CD14-positive monocyte (primary cell): ENCODE data around the gene OCSTAMP. TPM values are rescaled to one million over a fixed set of nuclear protein-coding genes. Genes with fewer than 3 reads are reported as not detected.

Experiments used
- DNase-seq, 3 donors: peaks; one replicate each; pipeline ENCODE4 v3.0.0-alpha.2; 2011 to 2022
- H2AFZ ChIP-seq: 2 replicates; pipeline ENCODE4 v1.6.0; 2012; ENCODE audit warnings: mild to moderate bottlenecking, low read depth, low read length, inconsistent platforms; ENCODE audit not compliant: insufficient read depth, poor library complexity, severe bottlenecking
- H3K27ac ChIP-seq, 2 donors: 1 replicate in 1 of 2; 2 replicates in 1 of 2; pipeline ENCODE4 v1.5.1; 2012 to 2013; ENCODE audit warnings: low read length in 2 of 2, control low read depth in 1 of 2, inconsistent platforms in 1 of 2, low read depth in 1 of 2, mild to moderate bottlenecking in 1 of 2
- H3K27me3 ChIP-seq, 2 donors: one replicate each; pipeline versions ENCODE4 v1.6.0 to v1.6.1; 2011 to 2013; ENCODE audit warnings: low read length in 2 of 2; ENCODE audit not compliant: control insufficient read depth in 2 of 2, insufficient read depth in 2 of 2
- H3K36me3 ChIP-seq, 2 donors: replicated peaks in 1 of 2; 1 replicate in 1 of 2; 2 replicates in 1 of 2; pipeline versions ENCODE4 v1.5.1 to v1.6.1; 2012 to 2013; ENCODE audit warnings: low read length in 2 of 2, control low read depth in 1 of 2, inconsistent platforms in 1 of 2, mild to moderate bottlenecking in 1 of 2; ENCODE audit not compliant: insufficient read depth in 2 of 2, control insufficient read depth in 1 of 2
- H3K4me1 ChIP-seq, 2 donors: 1 replicate in 1 of 2; 2 replicates in 1 of 2; pipeline versions ENCODE4 v1.5.1 to v1.6.1; 2012 to 2013; ENCODE audit warnings: low read length in 2 of 2, control low read depth in 1 of 2, inconsistent platforms in 1 of 2, mild to moderate bottlenecking in 1 of 2, moderate library complexity in 1 of 2; ENCODE audit not compliant: insufficient read depth in 2 of 2, control insufficient read depth in 1 of 2
- H3K4me2 ChIP-seq: replicated peaks from 2 replicates; pipeline ENCODE3; 2012; ENCODE audit warnings: low read length, moderate library complexity, mild to moderate bottlenecking; ENCODE audit not compliant: poor library complexity, severe bottlenecking; ENCODE audit errors: extremely low read depth
- H3K4me3 ChIP-seq, 3 experiments: fragments of 200-600 bp in 1 of 3; sonication (generic) in 1 of 3; replicated peaks in 1 of 3; 1 replicate in 2 of 3; 2 replicates in 1 of 3; pipeline ENCODE4 v1.5.1; 2011 to 2013; ENCODE audit warnings: low read length in 3 of 3, mild to moderate bottlenecking in 3 of 3, control low read depth in 2 of 3, low read depth in 2 of 3, inconsistent platforms in 1 of 3, moderate library complexity in 1 of 3
- H3K79me2 ChIP-seq: 2 replicates; pipeline ENCODE4 v1.6.0; 2012; ENCODE audit warnings: mild to moderate bottlenecking, control low read depth, inconsistent platforms, low read length, moderate library complexity; ENCODE audit not compliant: insufficient read depth
- H3K9ac ChIP-seq: 2 replicates; pipeline ENCODE4 v1.6.0; 2017; ENCODE audit warnings: low read length, mild to moderate bottlenecking; ENCODE audit not compliant: insufficient read depth, poor library complexity, severe bottlenecking
- H3K9me3 ChIP-seq, 2 donors: replicated peaks in 1 of 2; 1 replicate in 1 of 2; 2 replicates in 1 of 2; pipeline versions ENCODE4 v1.5.1 to v1.6.1; 2012 to 2013; ENCODE audit warnings: low read length in 2 of 2, control low read depth in 1 of 2; ENCODE audit not compliant: control insufficient read depth in 1 of 2, insufficient read depth in 1 of 2
- H4K20me1 ChIP-seq: 2 replicates; pipeline ENCODE4 v1.6.0; 2012; ENCODE audit warnings: mild to moderate bottlenecking, low read length, control low read depth, moderate library complexity; ENCODE audit not compliant: insufficient read depth
- H3K27ac Mint-ChIP-seq, 7 donors: one replicate each; pipeline ENCODE4 v1.8.0; 2020; ENCODE audit warnings: mild to moderate bottlenecking in 7 of 7, mixed read lengths in 7 of 7, moderate library complexity in 6 of 7, inconsistent platforms in 2 of 7
- H3K27me3 Mint-ChIP-seq, 3 donors: one replicate each; pipeline ENCODE4 v1.8.0; 2021 to 2022; ENCODE audit warnings: low read depth in 3 of 3, mild to moderate bottlenecking in 3 of 3, mixed read lengths in 3 of 3, moderate library complexity in 3 of 3, inconsistent platforms in 1 of 3
- H3K36me3 Mint-ChIP-seq, 2 donors: one replicate each; pipeline ENCODE4 v1.8.0; 2020; ENCODE audit warnings: mixed read lengths in 2 of 2, inconsistent platforms in 1 of 2, mild to moderate bottlenecking in 1 of 2
- H3K4me1 Mint-ChIP-seq: one replicate; pipeline ENCODE4 v1.8.0; 2020; ENCODE audit warnings: mild to moderate bottlenecking, mixed read lengths
- H3K4me3 Mint-ChIP-seq, 2 donors: one replicate each; pipeline ENCODE4 v1.8.0; 2020; ENCODE audit warnings: mild to moderate bottlenecking in 2 of 2, mixed read lengths in 2 of 2, moderate library complexity in 1 of 2
- H3K9me3 Mint-ChIP-seq, 7 donors: one replicate each; pipeline ENCODE4 v1.8.0; 2020 to 2022; ENCODE audit warnings: mixed read lengths in 7 of 7, mild to moderate bottlenecking in 6 of 7, moderate library complexity in 6 of 7, inconsistent platforms in 2 of 7
- CTCF ChIP-seq: fragments of 200-600 bp; IDR thresholded peaks from one replicate; pipeline ENCODE4 v1.8.0; 2022; ENCODE audit warnings: antibody characterized with exemption, mild to moderate bottlenecking
- WGBS: methylation state at CpG from one replicate; pipeline ENCODE4 v1.1.5; 2013; ENCODE audit warnings: missing lambda C conversion rate; ENCODE audit not compliant: insufficient coverage; 5-methylcytosine and 5-hydroxymethylcytosine counted together
- intact Hi-C, 2 donors: fragments of 100-400 bp; cut with micrococcal nuclease; formaldehyde crosslinking; loops; one replicate each; pipeline versions ENCODE4 v1.15.0 to v1.15.1; 2023
- polyA plus RNA-seq, 3 donors: library from polyadenylated mRNA; depleted of rRNA in 1 of 3; unstranded in 2 of 3; stranded (reverse) in 1 of 3; fragments of 300-500 nt in 2 of 3; fragments of >200 nt in 1 of 3; fragmentation: Illumina TruSeq in 2 of 3; gene quantifications; 1 replicate in 2 of 3; 2 replicates in 1 of 3; pipeline ENCODE4 v1.2.3, GENCODE V29; 2012 to 2021

OCSTAMP gene
- polyA plus RNA-seq, 3 donors = not detected

DNA sequence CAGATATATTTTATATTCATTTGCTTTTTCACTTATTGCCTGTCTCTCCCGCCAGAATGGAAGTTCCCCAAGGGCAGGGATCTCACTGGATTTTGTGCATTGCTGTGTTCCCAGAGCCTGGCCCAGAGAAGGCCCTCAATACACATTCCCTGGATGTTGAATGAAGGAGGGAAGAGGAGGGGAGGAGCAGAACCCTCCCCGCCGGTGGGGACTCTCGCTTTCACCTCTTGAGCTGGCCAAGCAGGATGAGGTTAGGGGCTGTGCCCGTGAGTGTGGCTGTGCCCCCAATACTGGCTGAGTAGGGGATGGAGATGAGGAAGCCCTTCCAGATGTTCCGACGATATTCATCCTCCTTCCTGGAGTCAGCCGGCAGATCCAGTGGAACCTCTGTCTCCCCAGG is 45.5 kb upstream of the OCSTAMP start:
- H3K4me2 ChIP-seq = no peak overlapping the region
- no peaks in the 10 kb centered on the region for H3K36me3 ChIP-seq
- DNase-seq = no peak
- no peak overlapping the region for H3K4me3 ChIP-seq
- no peaks in the 10 kb centered on the region for H3K9me3 ChIP-seq
- Mint-ChIP-seq H3K9me3 (peaks cover 0 to 2% (median 0%) of the 10 kb centered on the region in 7 donors), H3K4me3 (no peak overlapping the region), H3K27ac (no peak overlapping the region), H3K4me1 (no peaks in the 10 kb centered on the region), H3K36me3 (no peaks in the 10 kb centered on the region), H3K27me3 (peaks cover 1 to 12% (median 10%) of the 10 kb centered on the region in 3 donors)
- H2AFZ ChIP-seq = no peak overlapping the region
- no peak overlapping the region for H3K27ac ChIP-seq
- intact Hi-C loops = no loop called here
- no peaks in the 10 kb centered on the region for H3K79me2 ChIP-seq
- H3K4me1 ChIP-seq = no peaks in the 10 kb centered on the region
- peaks cover 0 to 2% of the 10 kb centered on the region in 2 donors for H3K27me3 ChIP-seq
- H3K9ac ChIP-seq = no peak overlapping the region
- H4K20me1 ChIP-seq = no peaks in the 10 kb centered on the region
- 100% methylated on average over 4 of the region's 8 CpGs for WGBS
- no peak for TF ChIP-seq CTCF

- Histone ChIP-seq H3K4me1 (no peaks in the 10 kb centered on the region), H3K79me2 (no peaks in the 10 kb centered on the region), H3K36me3 (no peaks in the 10 kb centered on the region), H2AFZ (no peak overlapping the region), H4K20me1 (no peaks in the 10 kb centered on the region), H3K27me3 (peaks cover 0 to 2% of the 10 kb centered on the region in 2 donors), H3K9ac (no peak overlapping the region), H3K4me2 (no peak overlapping the region), H3K4me3 (no peak overlapping the region), H3K27ac (no peak overlapping the region), H3K9me3 (no peaks in the 10 kb centered on the region)
- H3K4me3 Mint-ChIP-seq = no peak overlapping the region
- WGBS = 80% methylated on average over 1 of the region's 2 CpGs
- no peaks in the 10 kb centered on the region for H3K36me3 Mint-ChIP-seq
- H3K4me1 Mint-ChIP-seq = no peaks in the 10 kb centered on the region
- H3K9me3 Mint-ChIP-seq = no peaks in the 10 kb centered on the region
- peaks cover 0 to 12% (median 8%) of the 10 kb centered on the region in 3 donors for H3K27me3 Mint-ChIP-seq
- intact Hi-C loops = no loop called here
- no peak for DNase-seq
- TF ChIP-seq CTCF = no peak
- H3K27ac Mint-ChIP-seq = no peak overlapping the region
Measured at GRCh38 chr20:46594725-46595124, 44.3 kb upstream of the OCSTAMP start.
